Measurements from ENCODE around the gene EXOC3L1.

- TF ChIP-seq POLR2A (IDR thresholded peaks at IDR 0.05; ENCODE audit: low read depth, low read length) (no peak), TAF1 (IDR thresholded peaks at IDR 0.05; ENCODE audit: low read depth, low read length) (no peak), POLR2AphosphoS5 (IDR thresholded peaks at IDR 0.05; ENCODE audit: low read depth, low read length) (no peak)
Measured at GRCh38 chr16:67226295-67226803, 36.4 kb upstream of the EXOC3L1 start.
